Transverse colon (tissue), 4 donors: Measurements from ENCODE around the gene TAS1R1. TPM values are rescaled to one million over a fixed set of nuclear protein-coding genes. Genes with fewer than 3 reads are reported as not detected.

Experiments
- DNase-seq: peaks from one replicate; pipeline ENCODE4 v3.0.0-alpha.2; 2019
- H3K27ac ChIP-seq, 4 donors: fragments of 200-600 bp; sonication (generic); 2 replicates each; pipeline ENCODE4 v1.5.1; 2016 to 2018; ENCODE audit warnings: inconsistent platforms in 4 of 4
- H3K27me3 ChIP-seq: fragments of 200-600 bp; sonication (generic); 2 replicates; pipeline ENCODE4 v1.5.1; 2017; ENCODE audit warnings: inconsistent platforms
- H3K36me3 ChIP-seq, 4 donors: fragments of 200-600 bp; sonication (generic); 2 replicates each; pipeline ENCODE4 v1.5.1; 2017 to 2019; ENCODE audit warnings: inconsistent platforms in 4 of 4
- H3K4me1 ChIP-seq, 4 donors: fragments of 200-600 bp; sonication (generic); 2 replicates each; pipeline ENCODE4 v1.5.1; 2017 to 2020; ENCODE audit warnings: inconsistent platforms in 4 of 4
- H3K4me3 ChIP-seq, 4 donors: fragments of 200-600 bp; sonication (generic); 1 replicate in 1 of 4; 2 replicates in 3 of 4; pipeline versions ENCODE4 v1.5.1 to v1.6.1; 2017 to 2019; ENCODE audit warnings: inconsistent platforms in 4 of 4
- H3K9me3 ChIP-seq, 2 donors: fragments of 200-600 bp; sonication (generic); 2 replicates each; pipeline ENCODE4 v1.5.1; 2017 to 2019; ENCODE audit warnings: inconsistent platforms in 2 of 2
- CTCF ChIP-seq, 5 experiments: fragments of 200-600 bp in 3 of 5; fragments of 450-650 bp in 2 of 5; sonication (generic) in 3 of 5; IDR thresholded peaks; 1 replicate in 2 of 5; 2 replicates in 3 of 5; pipeline ENCODE4 v1.5.1; 2016 to 2017; ENCODE audit warnings: antibody characterized with exemption in 5 of 5, inconsistent platforms in 3 of 5, mild to moderate bottlenecking in 2 of 5, moderate library complexity in 1 of 5
- EP300 ChIP-seq: sonication (generic); formaldehyde crosslinking; IDR thresholded peaks from one replicate; pipeline ENCODE4 v1.6.1; 2017; ENCODE audit warnings: antibody characterized with exemption, low read depth
- POLR2A ChIP-seq: fragments of 450-650 bp; IDR thresholded peaks from one replicate; pipeline ENCODE4 v1.6.1; 2016; ENCODE audit warnings: antibody characterized with exemption, mild to moderate bottlenecking, moderate library complexity
- POLR2AphosphoS5 ChIP-seq, 3 donors: sonication (generic); formaldehyde crosslinking; IDR thresholded peaks; one replicate each; pipeline ENCODE4 v1.6.1; 2016; ENCODE audit warnings: antibody characterized with exemption in 3 of 3
- WGBS, 2 donors: methylation state at CpG; one replicate each; pipeline ENCODE4 v1.1.5; 2018; ENCODE audit warnings: low coverage in 1 of 2; 5-methylcytosine and 5-hydroxymethylcytosine counted together
- in situ Hi-C, 4 donors: fragments of 200-750 bp; cut with MboI; loops; one replicate each; pipeline versions ENCODE4 v1.15.0 to v1.15.1; 2017; ENCODE audit warnings: low sequenced_read_pairs in 3 of 4, low pct_ligation_motif_present in 1 of 4, low pct_unique_long_range_greater_than_20kb in 1 of 4
- intact Hi-C: fragments of 100-400 bp; cut with DNase I; formaldehyde crosslinking; loops from one replicate; pipeline ENCODE4 v1.15.1; 2023; ENCODE audit warnings: low total_unique reads
- total RNA-seq, 4 donors: library from RNA; depleted of rRNA; stranded (reverse); fragments of >200 nt; gene quantifications; one replicate each; pipeline ENCODE4 v1.1.0, GENCODE V29; 2016

Gene TAS1R1
- total RNA-seq, 4 donors from 2014 or later = 0.48 TPM; not detected in 3

GRCh38 chr1:6509919-6510291 lies 45.2 kb upstream of the TAS1R1 start:
- Histone ChIP-seq H3K36me3 (no peaks in the 10 kb centered on the region), H3K27ac (no peak overlapping the region), H3K27me3 (no peaks in the 10 kb centered on the region), H3K4me1 (no peaks in the 10 kb centered on the region), H3K4me3 (no peak overlapping the region), H3K9me3 (no peaks in the 10 kb centered on the region)
- 70 to 83% methylated on average over 1 to 8 of the region's 10 CpGs for WGBS, 2 donors
- TF ChIP-seq POLR2A (no peak), POLR2AphosphoS5 (IDR thresholded peaks at IDR 0.05) (no peak), CTCF (IDR thresholded peaks at IDR 0.05) (no peak)
- intact Hi-C loops (no loop called here), in situ Hi-C loops (no loop called here)
- no peak for DNase-seq

GRCh38 chr1:6510493-6510892 lies 44.6 kb upstream of the TAS1R1 start:
- WGBS, 2 donors = 50 to 76% methylated on average over 2 to 6 of the region's 6 CpGs
- Histone ChIP-seq H3K36me3 (no peaks in the 10 kb centered on the region), H3K4me1 (no peaks in the 10 kb centered on the region), H3K27ac (no peak overlapping the region), H3K27me3 (no peaks in the 10 kb centered on the region), H3K9me3 (no peaks in the 10 kb centered on the region), H3K4me3 (no peak overlapping the region)
- intact Hi-C loops = no loop called here
- DNase-seq = no peak
- in situ Hi-C loops = no loop called here
- TF ChIP-seq POLR2AphosphoS5 (IDR thresholded peaks at IDR 0.05) (no peak), POLR2A (no peak), EP300 (no peak), CTCF (IDR thresholded peaks at IDR 0.05) (no peak)

- intact Hi-C loops (no loop called here), in situ Hi-C loops (no loop called here)
- DNase-seq = no peak
- H3K36me3 ChIP-seq = no peaks in the 10 kb centered on the region
- no peaks in the 10 kb centered on the region for H3K27me3 ChIP-seq
- no peak overlapping the region for H3K4me3 ChIP-seq
- no peaks in the 10 kb centered on the region for H3K4me1 ChIP-seq
- TF ChIP-seq EP300 (no peak), POLR2A (no peak), POLR2AphosphoS5 (IDR thresholded peaks at IDR 0.05) (no peak), CTCF (IDR thresholded peaks at IDR 0.05) (no peak)
- WGBS, 2 donors = 66 to 75% methylated on average over 3 to 6 of the region's 6 CpGs
- no peak overlapping the region for H3K27ac ChIP-seq
- no peaks in the 10 kb centered on the region for H3K9me3 ChIP-seq
These were observed 44.1 kb upstream of the TAS1R1 start for GRCh38 chr1:6511056-6511455.

GRCh38 chr1:6511561-6512244 lies 43.4 kb upstream of the TAS1R1 start:
- in situ Hi-C loops = no loop called here

More at GRCh38 chr1:6511561-6512244, 43.4 kb upstream of the TAS1R1 start:
- no peak overlapping the region for H3K4me3 ChIP-seq
- no peaks in the 10 kb centered on the region for H3K4me1 ChIP-seq
- WGBS, 2 donors = 87% methylated on average over 16 of the region's 16 CpGs; no CpG with 5 or more reads in 1 of the 2 donors
- no peak overlapping the region for H3K27ac ChIP-seq
- DNase-seq = no peak
- H3K36me3 ChIP-seq = no peaks in the 10 kb centered on the region
- intact Hi-C loops = no loop called here
- no peak for TF ChIP-seq POLR2AphosphoS5 (IDR thresholded peaks at IDR 0.05)
- TF ChIP-seq CTCF (IDR thresholded peaks at IDR 0.05) = no peak
- TF ChIP-seq POLR2A = no peak
- TF ChIP-seq EP300 = no peak
- no peaks in the 10 kb centered on the region for H3K9me3 ChIP-seq
- no peaks in the 10 kb centered on the region for H3K27me3 ChIP-seq
